Trophoblast cell (in vitro differentiated cells and primary cell): ENCODE results near the gene LRRN2.
A peak's percentile ranks its signal among the peaks of the same experiment; 100 is the strongest.
"Not testable (repeated sequence)": the region's sequence is repeated elsewhere in the genome, so short reads cannot be mapped to it uniquely, and the experiment has no call there.

Source experiments
- DNase-seq, 2 donors: peaks; one replicate each; pipeline ENCODE4 v3.0.0-alpha.2; 2016
- H2AFZ ChIP-seq: 2 replicates; pipeline ENCODE4 v1.6.1; 2013; ENCODE audit warnings: low read length, moderate library complexity, mild to moderate bottlenecking; ENCODE audit not compliant: insufficient read depth, poor library complexity
- H2AK5ac ChIP-seq: 2 replicates; pipeline ENCODE4 v1.6.1; 2013; ENCODE audit warnings: mild to moderate bottlenecking, low read length
- H2BK120ac ChIP-seq: 2 replicates; pipeline ENCODE4 v1.6.1; 2013; ENCODE audit warnings: low read length, mild to moderate bottlenecking, moderate library complexity; ENCODE audit not compliant: insufficient read depth, poor library complexity
- H2BK12ac ChIP-seq: 2 replicates; pipeline ENCODE4 v1.6.1; 2013; ENCODE audit warnings: mild to moderate bottlenecking, low read length, moderate library complexity
- H2BK5ac ChIP-seq: 2 replicates; pipeline ENCODE4 v1.6.1; 2013; ENCODE audit warnings: low read length, low read depth, moderate library complexity, mild to moderate bottlenecking; ENCODE audit not compliant: poor library complexity
- H3K14ac ChIP-seq: 2 replicates; pipeline ENCODE4 v1.6.1; 2013; ENCODE audit warnings: mild to moderate bottlenecking, low read length
- H3K18ac ChIP-seq: 2 replicates; pipeline ENCODE4 v1.6.1; 2013; ENCODE audit warnings: mild to moderate bottlenecking, low read length
- H3K23ac ChIP-seq: 2 replicates; pipeline ENCODE4 v1.6.1; 2013; ENCODE audit warnings: low read length
- H3K27ac ChIP-seq: 2 replicates; pipeline ENCODE4 v1.5.1; 2013; ENCODE audit warnings: low read depth, mild to moderate bottlenecking, inconsistent platforms, low read length, moderate library complexity
- H3K27me3 ChIP-seq: 2 replicates; pipeline ENCODE4 v1.6.1; 2013; ENCODE audit warnings: inconsistent platforms, mild to moderate bottlenecking, low read length, moderate library complexity; ENCODE audit not compliant: insufficient read depth
- H3K36me3 ChIP-seq, 2 experiments: 1 replicate in 1 of 2; 2 replicates in 1 of 2; pipeline ENCODE4 v1.6.1; 2013; ENCODE audit warnings: low read length in 2 of 2, mild to moderate bottlenecking in 2 of 2, moderate library complexity in 1 of 2; ENCODE audit not compliant: insufficient read depth in 2 of 2, control insufficient read depth in 1 of 2
- H3K4ac ChIP-seq: 2 replicates; pipeline ENCODE4 v1.6.1; 2013; ENCODE audit warnings: low read depth, mild to moderate bottlenecking, low read length, moderate library complexity
- H3K4me1 ChIP-seq, 2 experiments: 1 replicate in 1 of 2; 2 replicates in 1 of 2; pipeline ENCODE4 v1.6.1; 2013; ENCODE audit warnings: low read length in 2 of 2, mild to moderate bottlenecking in 2 of 2, moderate library complexity in 1 of 2; ENCODE audit not compliant: insufficient read depth in 2 of 2, control insufficient read depth in 1 of 2
- H3K4me2 ChIP-seq: 2 replicates; pipeline ENCODE4 v1.6.1; 2013; ENCODE audit warnings: inconsistent platforms, mild to moderate bottlenecking, low read length, moderate library complexity
- H3K4me3 ChIP-seq: 2 replicates; pipeline ENCODE4 v1.5.1; 2013; ENCODE audit warnings: mild to moderate bottlenecking, low read depth, low read length, inconsistent platforms
- H3K79me1 ChIP-seq: one replicate; pipeline ENCODE4 v1.6.1; 2013; ENCODE audit warnings: low read length
- H3K79me2 ChIP-seq: 2 replicates; pipeline ENCODE4 v1.6.1; 2013; ENCODE audit warnings: low read length, mild to moderate bottlenecking; ENCODE audit not compliant: control insufficient read depth, insufficient read depth, poor library complexity
- H3K9ac ChIP-seq: 2 replicates; pipeline ENCODE4 v1.6.1; 2013; ENCODE audit warnings: mild to moderate bottlenecking, low read length
- H3K9me3 ChIP-seq: 2 replicates; pipeline ENCODE4 v1.6.1; 2013; ENCODE audit warnings: low read depth, mild to moderate bottlenecking, control low read depth, inconsistent platforms, low read length; ENCODE audit not compliant: insufficient read depth
- H4K12ac ChIP-seq: 2 replicates; pipeline ENCODE4 v1.6.1; 2013; ENCODE audit warnings: low read depth, mild to moderate bottlenecking, low read length, moderate library complexity
- H4K8ac ChIP-seq: 2 replicates; pipeline ENCODE4 v1.6.1; 2013; ENCODE audit warnings: low read depth, mild to moderate bottlenecking, low read length, moderate library complexity
- H4K91ac ChIP-seq: one replicate; pipeline ENCODE4 v1.6.1; 2013; ENCODE audit warnings: low read depth, mild to moderate bottlenecking, low read length, moderate library complexity
- WGBS: extraction: QIAGEN DNeasy Blood & Tissue Kit; methylation state at CpG from one replicate; pipeline ENCODE4 v1.1.7; 2013; ENCODE audit warnings: missing lambda C conversion rate; ENCODE audit not compliant: insufficient read length, insufficient coverage; ENCODE audit errors: extremely low coverage; 5-methylcytosine and 5-hydroxymethylcytosine counted together

LRRN2 gene

GRCh38 chr1:204572923-204573922 is 112.3 kb downstream of the LRRN2 start:
- peak overlapping the region; percentile 63 for H4K91ac ChIP-seq

DNA sequence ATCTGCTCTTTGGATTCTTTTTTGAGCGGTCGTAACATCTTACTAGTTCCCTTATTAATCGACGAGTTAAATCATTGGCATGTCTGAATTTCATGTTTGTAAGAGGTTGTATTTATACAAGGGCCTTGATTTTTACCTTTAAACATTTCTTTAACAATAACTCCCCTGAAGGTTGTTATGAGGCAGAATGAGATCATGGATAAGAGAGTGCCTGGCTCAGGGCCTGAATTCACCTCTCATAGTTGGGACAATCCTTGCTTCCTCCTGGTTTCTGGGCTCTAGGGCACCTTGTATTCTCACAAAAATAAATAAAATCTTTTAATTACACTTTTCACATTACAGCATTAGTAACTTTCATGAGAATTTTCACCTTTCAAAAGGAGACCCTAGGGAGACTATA is 113.9 kb downstream of the LRRN2 start:
- no peak for DNase-seq
- H3K9ac ChIP-seq: no peak overlapping the region
- no peak overlapping the region for H2BK5ac ChIP-seq
- no peak overlapping the region for H3K27ac ChIP-seq
- no peak overlapping the region for H3K23ac ChIP-seq
- H3K9me3 ChIP-seq: no peaks in the 10 kb centered on the region
- H2AK5ac ChIP-seq: no peak overlapping the region
- no peak overlapping the region for H2BK12ac ChIP-seq
- peaks cover 23% of the 10 kb centered on the region for H3K79me1 ChIP-seq
- no peak overlapping the region for H4K12ac ChIP-seq
- H3K79me2 ChIP-seq: peaks cover 5% of the 10 kb centered on the region
- H2BK120ac ChIP-seq: no peak overlapping the region
- H2AFZ ChIP-seq: no peak overlapping the region
- H4K8ac ChIP-seq: no peak overlapping the region
- peaks cover 40 to 49% of the 10 kb centered on the region in 2 experiments for H3K4me1 ChIP-seq
- H3K27me3 ChIP-seq: no peaks in the 10 kb centered on the region
- no peaks in the 10 kb centered on the region for H3K36me3 ChIP-seq
- WGBS: no CpG with 5 or more reads among the region's 4 CpGs
- no peak overlapping the region for H4K91ac ChIP-seq
- H3K14ac ChIP-seq: no peak overlapping the region
- H3K4me2 ChIP-seq: no peak overlapping the region
- H3K18ac ChIP-seq: no peak overlapping the region
- no peak overlapping the region for H3K4ac ChIP-seq
- H3K4me3 ChIP-seq: no peak overlapping the region

More at GRCh38 chr1:204572923-204573922, 112.3 kb downstream of the LRRN2 start:
- no peak overlapping the region for H3K9ac ChIP-seq
- H3K27me3 ChIP-seq: no peaks in the 10 kb centered on the region
- no peaks in the 10 kb centered on the region for H3K36me3 ChIP-seq
- H3K4me1 ChIP-seq: peaks cover 34 to 50% of the 10 kb centered on the region in 2 experiments
- H3K18ac ChIP-seq: peak overlapping the region; percentile 5
- H2BK5ac ChIP-seq: peak overlapping the region; percentile 49
- H2BK120ac ChIP-seq: peak overlapping the region; percentile 59
- H3K23ac ChIP-seq: no peak overlapping the region
- H4K8ac ChIP-seq: peak overlapping the region; percentile 15
- H3K14ac ChIP-seq: peak overlapping the region; percentile 56
- H3K27ac ChIP-seq: peak overlapping the region; percentile 71
- H3K4me3 ChIP-seq: no peak overlapping the region
- H4K12ac ChIP-seq: no peak overlapping the region
- no peak overlapping the region for H2BK12ac ChIP-seq
- no peak overlapping the region for H2AFZ ChIP-seq
- H3K4me2 ChIP-seq: peak overlapping the region; percentile 14
- H3K9me3 ChIP-seq: no peaks in the 10 kb centered on the region
- peaks cover 5% of the 10 kb centered on the region for H3K79me2 ChIP-seq
- no CpG with 5 or more reads among the region's 8 CpGs for WGBS
- H3K4ac ChIP-seq: no peak overlapping the region
- H2AK5ac ChIP-seq: peak overlapping the region; percentile 11
- DNase-seq: peak; percentile 63 to 71
- H3K79me1 ChIP-seq: peaks cover 23% of the 10 kb centered on the region

DNA sequence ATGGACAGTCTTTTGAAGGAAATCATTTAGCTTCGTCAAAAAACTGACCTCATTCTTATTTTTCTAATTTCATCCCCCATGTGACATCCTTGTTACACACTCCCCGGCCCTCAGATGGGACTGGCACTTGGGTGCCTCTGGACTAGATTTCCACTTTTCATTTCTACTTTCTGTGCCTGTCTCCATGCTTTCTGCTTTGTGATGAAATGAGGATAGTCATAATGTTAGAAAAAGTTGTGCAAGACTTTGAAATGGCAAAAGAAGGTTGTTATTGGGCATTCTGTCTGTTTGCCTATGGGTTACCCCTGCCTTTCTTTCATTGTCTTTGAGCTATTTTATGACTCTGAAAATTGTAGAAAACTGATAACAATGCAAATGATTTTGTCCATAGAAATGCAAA is 114.4 kb downstream of the LRRN2 start:
- Histone ChIP-seq H4K12ac (no peak overlapping the region), H3K18ac (no peak overlapping the region), H3K14ac (no peak overlapping the region), H2BK12ac (no peak overlapping the region), H3K27ac (no peak overlapping the region), H3K36me3 (no peaks in the 10 kb centered on the region), H3K9me3 (no peaks in the 10 kb centered on the region), H3K27me3 (no peaks in the 10 kb centered on the region), H3K4me1 (peaks cover 43 to 49% of the 10 kb centered on the region in 2 experiments), H2BK120ac (no peak overlapping the region), H3K23ac (no peak overlapping the region), H3K4me2 (no peak overlapping the region), H3K79me1 (peaks cover 23% of the 10 kb centered on the region), H3K79me2 (peaks cover 5% of the 10 kb centered on the region), H4K91ac (no peak overlapping the region), H3K9ac (no peak overlapping the region), H3K4ac (no peak overlapping the region), H2AK5ac (no peak overlapping the region), H2BK5ac (no peak overlapping the region), H2AFZ (no peak overlapping the region), H3K4me3 (no peak overlapping the region), H4K8ac (no peak overlapping the region)
- no CpG with 5 or more reads among the region's 2 CpGs for WGBS
- DNase-seq: no peak

- H2BK5ac ChIP-seq, H3K9me3 ChIP-seq, H4K8ac ChIP-seq, H3K14ac ChIP-seq, H2AFZ ChIP-seq, H2BK12ac ChIP-seq, H3K4ac ChIP-seq, H3K4me3 ChIP-seq, H3K9ac ChIP-seq, H3K4me2 ChIP-seq, H3K23ac ChIP-seq, H3K18ac ChIP-seq, H4K12ac ChIP-seq, H3K79me2 ChIP-seq, DNase-seq, H2AK5ac ChIP-seq, H3K36me3 ChIP-seq, H3K27ac ChIP-seq, H4K91ac ChIP-seq, H3K27me3 ChIP-seq, H2BK120ac ChIP-seq: not testable (repeated sequence)
- peaks cover 17% of the 10 kb centered on the region for H3K79me1 ChIP-seq
- H3K4me1 ChIP-seq: peaks cover 37 to 45% of the 10 kb centered on the region in 2 experiments
- WGBS: no CpG with 5 or more reads among the region's 3 CpGs
Observed at GRCh38 chr1:204570021-204570420, 115.5 kb downstream of the LRRN2 start.
